ENCODE measurements around the gene PDE4D. TPM values are rescaled to one million over a fixed set of nuclear protein-coding genes. Genes with fewer than 3 reads are reported as not detected.

The PDE4D gene
- total and polyA plus RNA-seq, 2 donors (not counting 3 experiments of a cell fraction or from before 2014, with no cell fraction given), result 34.5 to 51.2 TPM

DNA sequence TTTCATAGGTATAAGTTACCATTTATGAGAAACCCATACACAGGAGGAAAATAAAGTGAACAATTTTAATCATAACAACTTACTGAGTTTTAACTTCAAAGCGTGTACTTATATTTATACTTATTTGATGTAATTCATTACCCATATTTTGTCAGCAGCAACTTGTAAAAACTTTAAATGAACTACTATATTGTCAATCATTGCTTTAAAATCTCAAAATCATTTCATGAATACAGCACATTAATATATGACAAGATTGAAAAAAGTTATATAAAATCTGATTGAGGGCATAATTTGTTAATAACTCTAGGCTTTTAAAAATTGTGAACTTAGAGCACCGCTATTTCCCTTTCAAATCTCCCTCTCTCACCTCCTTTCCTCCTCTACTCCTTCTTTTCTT lies 573.1 kb downstream of the PDE4D start:
- BruUV-seq (replicated peaks), result no TSS peak
- CTCF ChIA-PET, result no interaction called here
- no peak for FAIRE-seq

More for the DNA sequence above, 573.1 kb downstream of the PDE4D start:
- H3K9ac ChIP-seq (replicated peaks; ENCODE audit: extremely low read depth, insufficient read depth, low read length), result no peak overlapping the region
- H4K20me1 ChIP-seq (replicated peaks; ENCODE audit: control insufficient read depth, extremely low read depth, insufficient read depth, low read length), result no peaks in the 10 kb centered on the region
- H3K4me3 ChIP-seq (replicated peaks in 1 of 3; ENCODE audit: insufficient read depth in 1 of 3, low read depth in 1 of 3, low read length in 3 of 3), result no peak overlapping the region
- no peak for TF ChIP-seq MYC (IDR thresholded peaks at IDR 0.05; ENCODE audit: low read depth, low read length)
- TF ChIP-seq JUN (IDR thresholded peaks at IDR 0.05; ENCODE audit: borderline replicate concordance, insufficient read depth, insufficient read length, low read depth), result no peak
- TF ChIP-seq CTCF (IDR thresholded peaks at IDR 0.05; ENCODE audit: extremely low read depth in 1 of 2, insufficient read depth in 1 of 2, low read depth in 1 of 2, low read length in 2 of 2), result no peak
- no peak for TF ChIP-seq FOS (IDR thresholded peaks at IDR 0.05; ENCODE audit: borderline replicate concordance, insufficient read depth, low read length)
- TF ChIP-seq, protein P1, sequence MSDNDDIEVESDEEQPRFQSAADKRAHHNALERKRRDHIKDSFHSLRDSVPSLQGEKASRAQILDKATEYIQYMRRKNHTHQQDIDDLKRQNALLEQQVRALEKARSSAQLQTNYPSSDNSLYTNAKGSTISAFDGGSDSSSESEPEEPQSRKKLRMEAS (IDR thresholded peaks at IDR 0.05; ENCODE audit: insufficient read depth, insufficient read length), result no peak
- H3K36me3 ChIP-seq (ENCODE audit: control insufficient read depth in 2 of 2, extremely low read depth in 1 of 2, insufficient read depth in 2 of 2, low read length in 2 of 2), result no peaks in the 10 kb centered on the region
- no peak overlapping the region for H2AFZ ChIP-seq (ENCODE audit: low read depth, low read length)
- peaks cover 3 to 6% of the 10 kb centered on the region in 2 experiments for H3K27me3 ChIP-seq (ENCODE audit: control insufficient read depth in 2 of 2, insufficient read depth in 2 of 2, low read length in 2 of 2)
- H3K4me2 ChIP-seq (ENCODE audit: insufficient read depth, low read length), result no peak overlapping the region
- intact Hi-C loops (cut with micrococcal nuclease) (no loop called here), dilution Hi-C loops (cut with MboI; ENCODE audit: extremely low pct_ligation_motif_present, low sequenced_read_pairs) (no loop called here)
- no peaks in the 10 kb centered on the region for H3K9me1 ChIP-seq (replicated peaks; ENCODE audit: control insufficient read depth, extremely low read depth, insufficient read depth, low read length)
- no peak for DNase-seq (ENCODE audit: low read depth, low spot score)
- no peaks in the 10 kb centered on the region for H3K4me1 ChIP-seq (ENCODE audit: control insufficient read depth, extremely low read depth, insufficient read depth, low read length)
- H3K27ac ChIP-seq (ENCODE audit: insufficient read depth, low read depth, low read length), result no peak overlapping the region
- no peaks in the 10 kb centered on the region for H3K79me2 ChIP-seq (ENCODE audit: control insufficient read depth, insufficient read depth, low read length)
- H3K9me3 ChIP-seq (replicated peaks; ENCODE audit: control insufficient read depth, insufficient read depth, low read length), result no peaks in the 10 kb centered on the region
- POLR2A ChIA-PET, result no interaction called here

All from endothelial cell of umbilical vein (primary cell).